SK-N-SH (cell line): ENCODE data around the gene PASK. TPM values are rescaled to one million over a fixed set of nuclear protein-coding genes. Genes with fewer than 3 reads are reported as not detected.

Source experiments
- CTCF ChIA-PET: fragments of 300-600, 350-600 bp; formaldehyde crosslinking; extraction: SDS; loops from one replicate; lab custom pipeline; 2021; lab: Yijun Ruan, JAX
- POLR2A ChIA-PET: fragments of 350-600 bp; sonication (Branson Sonifier 250); formaldehyde crosslinking; extraction: SDS; loops from one replicate; lab custom pipeline; 2020; ENCODE audit warnings: antibody characterized with exemption, inconsistent platforms; lab: Yijun Ruan, JAX
- DNase-seq: peaks from one replicate; pipeline ENCODE4 v3.0.0; 2012
- H2AFZ ChIP-seq: fragments of 200-600 bp; sonication (generic); 2 replicates; pipeline ENCODE4 v1.8.1; 2016; ENCODE audit warnings: antibody characterized with exemption, mild to moderate bottlenecking, low read depth
- H3F3A ChIP-seq: fragments of 200-600 bp; sonication (generic); replicated peaks from 2 replicates; pipeline ENCODE3; 2016; ENCODE audit warnings: antibody characterized with exemption, mild to moderate bottlenecking; ENCODE audit not compliant: insufficient read depth
- H3K27ac ChIP-seq, 2 experiments: fragments of 200-500 bp in 1 of 2; fragments of 200-600 bp in 1 of 2; sonication (Bioruptor generic) in 1 of 2; sonication (generic), shearing (Covaris generic) in 1 of 2; 2 replicates each; pipeline versions ENCODE4 v1.5.1 to v1.6.1; 2014 to 2016; ENCODE audit warnings: low read depth in 2 of 2, inconsistent platforms in 1 of 2, low read length in 1 of 2, mild to moderate bottlenecking in 1 of 2, mixed read lengths in 1 of 2
- H3K27me3 ChIP-seq: fragments of 200-600 bp; sonication (generic), shearing (Covaris generic); 2 replicates; pipeline ENCODE4 v1.6.1; 2016; ENCODE audit warnings: mixed run types; ENCODE audit not compliant: insufficient read depth
- H3K36me3 ChIP-seq, 2 experiments: fragments of 200-500 bp in 1 of 2; fragments of 200-600 bp in 1 of 2; sonication (Bioruptor generic) in 1 of 2; sonication (generic) in 1 of 2; replicated peaks in 1 of 2; 2 replicates each; pipeline versions ENCODE3 to v1.5.1; 2014 to 2016; ENCODE audit warnings: low read length in 1 of 2, mild to moderate bottlenecking in 1 of 2; ENCODE audit not compliant: insufficient read depth in 2 of 2, control insufficient read depth in 1 of 2
- H3K4me1 ChIP-seq, 2 experiments: fragments of 200-500 bp in 1 of 2; fragments of 200-600 bp in 1 of 2; sonication (Bioruptor generic) in 1 of 2; sonication (generic), shearing (Covaris generic) in 1 of 2; 2 replicates each; pipeline versions ENCODE4 v1.5.1 to v1.6.1; 2014 to 2016; ENCODE audit warnings: low read depth in 1 of 2, low read length in 1 of 2, mixed run types in 1 of 2; ENCODE audit not compliant: insufficient read depth in 2 of 2, control insufficient read depth in 1 of 2
- H3K4me2 ChIP-seq: fragments of 200-600 bp; sonication (generic), shearing (Covaris generic); 2 replicates; pipeline ENCODE4 v1.6.1; 2017; ENCODE audit warnings: mixed run types
- H3K4me3 ChIP-seq, 2 experiments: fragments of 200-500 bp in 1 of 2; fragments of 200-600 bp in 1 of 2; sonication (Bioruptor generic) in 1 of 2; sonication (generic), shearing (Covaris generic) in 1 of 2; 2 replicates each; pipeline versions ENCODE4 v1.5.1 to v1.8.1; 2014 to 2016; ENCODE audit warnings: low read depth in 2 of 2, inconsistent platforms in 1 of 2, low read length in 1 of 2, mild to moderate bottlenecking in 1 of 2, mixed read lengths in 1 of 2, moderate library complexity in 1 of 2
- H3K79me2 ChIP-seq: fragments of 200-600 bp; sonication (generic); 2 replicates; pipeline ENCODE4 v1.8.1; 2017; ENCODE audit warnings: mild to moderate bottlenecking; ENCODE audit not compliant: insufficient read depth
- H3K9ac ChIP-seq: fragments of 200-600 bp; sonication (generic); 2 replicates; pipeline ENCODE4 v1.6.1; 2017; ENCODE audit warnings: mixed run types
- H3K9me2 ChIP-seq: fragments of 200-600 bp; sonication (generic); 2 replicates; pipeline ENCODE4 v1.6.1; 2017; ENCODE audit warnings: mixed run types
- H3K9me3 ChIP-seq: fragments of 200-600 bp; sonication (generic); 2 replicates; pipeline ENCODE4 v1.6.1; 2017; ENCODE audit warnings: mixed run types, mild to moderate bottlenecking, moderate library complexity
- H4K20me1 ChIP-seq: fragments of 200-600 bp; sonication (generic); 2 replicates; pipeline ENCODE4 v1.6.1; 2017; ENCODE audit warnings: mild to moderate bottlenecking, mixed run types; ENCODE audit not compliant: insufficient read depth
- ELF1 ChIP-seq: IDR thresholded peaks from 2 replicates; pipeline ENCODE4 v1.4.0; 2012
- EP300 ChIP-seq, 2 experiments: IDR thresholded peaks; 2 replicates each; pipeline versions ENCODE4 v1.4.0 to v1.6.1; 2012; ENCODE audit warnings: borderline replicate concordance in 1 of 2, low read depth in 1 of 2, low read length in 1 of 2
- FOSL2 ChIP-seq: IDR thresholded peaks from 2 replicates; pipeline ENCODE4 v1.4.0; 2012; ENCODE audit warnings: low read depth, mild to moderate bottlenecking, moderate library complexity, borderline replicate concordance
- GABPA ChIP-seq: IDR thresholded peaks from 2 replicates; pipeline ENCODE4 v1.4.0; 2012; ENCODE audit warnings: low read depth, mild to moderate bottlenecking
- GATA2 ChIP-seq: sonication (generic); formaldehyde crosslinking; IDR thresholded peaks from 2 replicates; pipeline ENCODE4 v1.5.0; 2020; ENCODE audit warnings: mild to moderate bottlenecking, missing genetic modification reagents
- RCOR1 ChIP-seq: fragments of 150-350 bp; IDR thresholded peaks from 2 replicates; pipeline ENCODE4 v1.6.1; 2017; ENCODE audit warnings: antibody characterized with exemption, low read length
- RXRA ChIP-seq: IDR thresholded peaks from 2 replicates; pipeline ENCODE4 v1.4.0; 2012; ENCODE audit warnings: low read depth, mild to moderate bottlenecking, borderline replicate concordance
- TCF12 ChIP-seq: IDR thresholded peaks from 2 replicates; pipeline ENCODE4 v1.4.0; 2012
- TEAD4 ChIP-seq: IDR thresholded peaks from 2 replicates; pipeline ENCODE4 v1.4.0; 2012; ENCODE audit warnings: mild to moderate bottlenecking, borderline replicate concordance; ENCODE audit not compliant: insufficient read depth
- WGBS: methylation state at CpG from one replicate; pipeline ENCODE4 v1.1.6; 2017; ENCODE audit warnings: low lambda C conversion rate; 5-methylcytosine and 5-hydroxymethylcytosine counted together
- polyA plus RNA-seq, 3 experiments: library from polyadenylated mRNA; depleted of rRNA; stranded (reverse); fragments of >200 nt; gene quantifications; 2 replicates each; pipeline ENCODE4 v1.2.3, GENCODE V29; 2012
- TF ChIP-seq, protein P1 (sequence below): fragments of 150-350 bp; IDR thresholded peaks from 2 replicates; pipeline ENCODE4 v1.6.1; 2016; ENCODE audit warnings: mild to moderate bottlenecking, low read depth, low read length
- TF ChIP-seq, protein P2 (sequence below): IDR thresholded peaks from 2 replicates; pipeline ENCODE4 v1.4.0; 2012; ENCODE audit warnings: low read depth

Gene PASK
- polyA plus RNA-seq, 1 of the 3 experiments (the other 2 are of a cell fraction): 6.3 TPM

DNA sequence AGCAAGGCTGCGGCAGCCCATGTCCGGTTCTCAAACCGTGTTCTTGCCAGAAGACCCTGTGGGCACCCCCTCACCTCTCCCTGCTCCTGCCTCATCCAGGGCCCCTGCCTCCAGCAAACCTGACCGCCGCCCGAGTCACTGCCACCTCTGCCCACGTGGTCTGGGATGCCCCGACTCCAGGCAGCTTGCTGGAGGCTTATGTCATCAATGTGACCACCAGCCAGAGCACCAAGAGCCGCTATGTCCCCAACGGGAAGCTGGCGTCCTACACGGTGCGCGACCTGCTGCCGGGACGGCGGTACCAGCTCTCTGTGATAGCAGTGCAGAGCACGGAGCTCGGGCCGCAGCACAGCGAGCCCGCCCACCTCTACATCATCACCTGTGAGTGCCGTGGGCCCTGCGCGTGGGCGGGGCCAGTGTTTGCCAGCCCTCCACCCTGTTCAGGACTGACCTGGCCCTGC, 79.4 kb downstream of the PASK start:
- no peaks in the 10 kb centered on the region for H3K9me2 ChIP-seq
- no peak overlapping the region for H3K4me2 ChIP-seq
- H3K27ac ChIP-seq: no peak overlapping the region
- ChIA-PET CTCF (interaction anchor here (0.8 to 1.0 kb wide), 2 partner anchors 62 to 155 kb away, joined by 3 read pairs; no protein-coding TSS in a partner anchor), POLR2A (no interaction called here)
- no peak overlapping the region for H2AFZ ChIP-seq
- no peaks in the 10 kb centered on the region for H3K27me3 ChIP-seq
- H3K36me3 ChIP-seq: no peaks in the 10 kb centered on the region
- WGBS: 77% methylated on average over 23 of the region's 26 CpGs
- no peaks in the 10 kb centered on the region for H4K20me1 ChIP-seq
- no peak overlapping the region for H3K9ac ChIP-seq
- no peaks in the 10 kb centered on the region for H3K79me2 ChIP-seq
- H3K9me3 ChIP-seq: no peaks in the 10 kb centered on the region
- TF ChIP-seq RCOR1 (no peak), TCF12 (no peak), RXRA (no peak), ELF1 (no peak), FOSL2 (no peak), GABPA (no peak)
- TF ChIP-seq, protein P1, sequence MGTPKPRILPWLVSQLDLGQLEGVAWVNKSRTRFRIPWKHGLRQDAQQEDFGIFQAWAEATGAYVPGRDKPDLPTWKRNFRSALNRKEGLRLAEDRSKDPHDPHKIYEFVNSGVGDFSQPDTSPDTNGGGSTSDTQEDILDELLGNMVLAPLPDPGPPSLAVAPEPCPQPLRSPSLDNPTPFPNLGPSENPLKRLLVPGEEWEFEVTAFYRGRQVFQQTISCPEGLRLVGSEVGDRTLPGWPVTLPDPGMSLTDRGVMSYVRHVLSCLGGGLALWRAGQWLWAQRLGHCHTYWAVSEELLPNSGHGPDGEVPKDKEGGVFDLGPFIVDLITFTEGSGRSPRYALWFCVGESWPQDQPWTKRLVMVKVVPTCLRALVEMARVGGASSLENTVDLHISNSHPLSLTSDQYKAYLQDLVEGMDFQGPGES: no peak
- TF ChIP-seq, protein P2, sequence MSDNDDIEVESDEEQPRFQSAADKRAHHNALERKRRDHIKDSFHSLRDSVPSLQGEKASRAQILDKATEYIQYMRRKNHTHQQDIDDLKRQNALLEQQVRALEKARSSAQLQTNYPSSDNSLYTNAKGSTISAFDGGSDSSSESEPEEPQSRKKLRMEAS: no peak
- H3K4me3 ChIP-seq: no peak overlapping the region
- H3K4me1 ChIP-seq: no peaks in the 10 kb centered on the region; a peak in 1 of 4 replicates
- H3F3A ChIP-seq: no peaks in the 10 kb centered on the region
- DNase-seq: no peak

GRCh38 chr2:241068942-241069810, 80.1 kb downstream of the PASK start:
- WGBS: 61% methylated on average over 13 of the region's 28 CpGs
- no peaks in the 10 kb centered on the region for H3K36me3 ChIP-seq
- ChIA-PET POLR2A (no interaction called here), CTCF (interaction anchor here (0.6 to 2.8 kb wide), 5 partner anchors 9 to 218 kb away, joined by 3 to 11 read pairs (median 3); no protein-coding TSS in a partner anchor)
- no peaks in the 10 kb centered on the region for H3K9me2 ChIP-seq
- TF ChIP-seq, protein P2: no peak
- TF ChIP-seq FOSL2 (no peak), GATA2 (CRISPR knock-in tag) (no peak), EP300 (IDR thresholded peaks at IDR 0.05; ENCODE audit: borderline replicate concordance in 1 of 2, low read depth in 1 of 2, low read length in 1 of 2) (no peak), TEAD4 (no peak), GABPA (no peak)
- no peaks in the 10 kb centered on the region for H3K27me3 ChIP-seq
- no peak for DNase-seq
- H3F3A ChIP-seq: no peaks in the 10 kb centered on the region
- no peaks in the 10 kb centered on the region for H3K9me3 ChIP-seq
- no peak overlapping the region for H3K27ac ChIP-seq
- no peak overlapping the region for H2AFZ ChIP-seq
- H3K9ac ChIP-seq: no peak overlapping the region
- no peaks in the 10 kb centered on the region for H4K20me1 ChIP-seq
- H3K4me2 ChIP-seq: no peak overlapping the region
- H3K4me1 ChIP-seq: no peaks in the 10 kb centered on the region; a peak in 1 of 4 replicates
- no peak overlapping the region for H3K4me3 ChIP-seq
- no peaks in the 10 kb centered on the region for H3K79me2 ChIP-seq
